ENCODE results near the gene SBNO1.

- TF ChIP-seq CTCF (IDR thresholded peaks at IDR 0.05; ENCODE audit: low read depth, low read length, poor library complexity, severe bottlenecking) = no peak
- TF ChIP-seq EZH2phosphoT487 (IDR thresholded peaks at IDR 0.05; ENCODE audit: borderline replicate concordance, low read length) = no peak
Measured at GRCh38 chr12:123354600-123354999, 10.0 kb downstream of the SBNO1 start.

Data from DOHH2 (cell line).